Liver (tissue), 9 donors: ENCODE results near the gene RASGRF2. TPM values are rescaled to one million over a fixed set of nuclear protein-coding genes. Genes with fewer than 3 reads are reported as not detected.

ENCODE experiments used
- DNase-seq: peaks from one replicate; pipeline ENCODE4 v3.0.0-alpha.2; 2017; ENCODE audit warnings: low spot score
- H3K27ac ChIP-seq, 2 donors: one replicate each; pipeline ENCODE4 v1.7.0; 2013; ENCODE audit warnings: inconsistent platforms in 2 of 2, low read length in 2 of 2, control low read depth in 1 of 2, low read depth in 1 of 2, mild to moderate bottlenecking in 1 of 2
- H3K27me3 ChIP-seq, 4 donors: one replicate each; pipeline versions ENCODE4 v1.6.1 to v1.7.0; 2013; ENCODE audit warnings: low read length in 3 of 4, inconsistent platforms in 1 of 4, mild to moderate bottlenecking in 1 of 4, moderate library complexity in 1 of 4; ENCODE audit not compliant: control insufficient read depth in 4 of 4, insufficient read depth in 4 of 4
- H3K36me3 ChIP-seq, 4 donors: one replicate each; pipeline versions ENCODE4 v1.6.1 to v1.7.0; 2013; ENCODE audit warnings: low read length in 3 of 4, mild to moderate bottlenecking in 3 of 4, low read depth in 1 of 4, moderate library complexity in 1 of 4; ENCODE audit not compliant: control insufficient read depth in 4 of 4, insufficient read depth in 3 of 4
- H3K4me1 ChIP-seq, 4 donors: one replicate each; pipeline versions ENCODE4 v1.6.1 to v1.7.0; 2013; ENCODE audit warnings: low read length in 3 of 4, mild to moderate bottlenecking in 3 of 4, moderate library complexity in 1 of 4; ENCODE audit not compliant: control insufficient read depth in 4 of 4, insufficient read depth in 4 of 4
- H3K4me3 ChIP-seq, 3 donors: one replicate each; pipeline versions ENCODE4 v1.6.1 to v1.7.0; 2013; ENCODE audit warnings: low read length in 3 of 3, control low read depth in 1 of 3, low read depth in 1 of 3, mild to moderate bottlenecking in 1 of 3
- H3K9ac ChIP-seq, 2 donors: one replicate each; pipeline ENCODE4 v1.7.0; 2013; ENCODE audit warnings: low read length in 2 of 2, mild to moderate bottlenecking in 2 of 2, moderate library complexity in 2 of 2, control low read depth in 1 of 2, low read depth in 1 of 2
- H3K9me3 ChIP-seq, 4 donors: one replicate each; pipeline versions ENCODE4 v1.6.1 to v1.7.0; 2013; ENCODE audit warnings: low read length in 3 of 4; ENCODE audit not compliant: control insufficient read depth in 4 of 4
- EGR1 ChIP-seq, 2 donors: IDR thresholded peaks; 2 replicates each; pipeline ENCODE4 v1.6.1; 2016 to 2018; ENCODE audit warnings: antibody characterized with exemption in 2 of 2, low read depth in 2 of 2
- FOXA2 ChIP-seq: IDR thresholded peaks from 2 replicates; pipeline ENCODE4 v1.6.1; 2016; ENCODE audit warnings: antibody characterized with exemption
- GABPA ChIP-seq, 2 donors: IDR thresholded peaks in 1 of 2; conservative IDR thresholded peaks in 1 of 2; 2 replicates each; pipeline ENCODE4 v1.6.1; 2016; ENCODE audit warnings: antibody characterized with exemption in 2 of 2, mild to moderate bottlenecking in 1 of 2, moderate library complexity in 1 of 2
- HNF4A ChIP-seq, 2 donors: conservative IDR thresholded peaks; 2 replicates each; pipeline ENCODE4 v1.6.1; 2016; ENCODE audit warnings: antibody characterized with exemption in 2 of 2, mild to moderate bottlenecking in 2 of 2
- JUND ChIP-seq, 2 donors: IDR thresholded peaks; 2 replicates each; pipeline ENCODE4 v1.6.1; 2016; ENCODE audit warnings: antibody characterized with exemption in 2 of 2
- RAD21 ChIP-seq, 2 donors: IDR thresholded peaks; 2 replicates each; pipeline ENCODE4 v1.6.1; 2016; ENCODE audit warnings: antibody characterized with exemption in 2 of 2, mild to moderate bottlenecking in 2 of 2
- RXRA ChIP-seq, 2 donors: IDR thresholded peaks; 2 replicates each; pipeline ENCODE4 v1.6.1; 2017 to 2018; ENCODE audit warnings: antibody characterized with exemption in 2 of 2, mild to moderate bottlenecking in 1 of 2
- SP1 ChIP-seq: IDR thresholded peaks from 2 replicates; pipeline ENCODE4 v1.6.1; 2018; ENCODE audit warnings: antibody characterized with exemption, mild to moderate bottlenecking
- TAF1 ChIP-seq: conservative IDR thresholded peaks from 2 replicates; pipeline ENCODE4 v1.6.1; 2016; ENCODE audit warnings: antibody characterized with exemption, mild to moderate bottlenecking
- YY1 ChIP-seq: IDR thresholded peaks from 2 replicates; pipeline ENCODE4 v1.6.1; 2016; ENCODE audit warnings: antibody characterized with exemption, mild to moderate bottlenecking
- WGBS: extraction: QIAGEN DNeasy Blood & Tissue Kit; methylation state at CpG from one replicate; pipeline ENCODE4 v1.1.7; 2013; 5-methylcytosine and 5-hydroxymethylcytosine counted together
- polyA plus RNA-seq, 2 donors: library from polyadenylated mRNA; stranded (reverse) in 1 of 2; unstranded in 1 of 2; fragments of 200-250 nt in 1 of 2; fragments of >200 nt in 1 of 2; fragmentation: Nextera tagmentation in 1 of 2; extraction: Ambion mirVana in 1 of 2; gene quantifications; one replicate each; pipeline versions ENCODE4 v1.2.1 to v1.2.3, GENCODE V29; 2013 to 2015
- total RNA-seq, 2 donors: library from RNA; depleted of rRNA; stranded (reverse); fragments of >200 nt; gene quantifications; one replicate each; pipeline ENCODE4 v1.2.3, GENCODE V29; 2014
- TF ChIP-seq, protein P1 (sequence below): IDR thresholded peaks from 2 replicates; pipeline ENCODE4 v1.6.1; 2016; ENCODE audit warnings: antibody characterized with exemption
- TF ChIP-seq, protein P2 (sequence below): IDR thresholded peaks from 2 replicates; pipeline ENCODE4 v1.6.1; 2016; ENCODE audit warnings: antibody characterized with exemption, mild to moderate bottlenecking
- TF ChIP-seq, protein P3 (sequence below): IDR thresholded peaks from 2 replicates; pipeline ENCODE4 v1.6.1; 2016; ENCODE audit warnings: antibody characterized with exemption
- TF ChIP-seq, protein P4 (sequence below): IDR thresholded peaks from 2 replicates; pipeline ENCODE4 v1.6.1; 2016; ENCODE audit warnings: antibody characterized with exemption
- TF ChIP-seq, protein P5 (sequence below): fragments of 150-350 bp; IDR thresholded peaks from 2 replicates; pipeline ENCODE4 v1.5.1; 2017; ENCODE audit warnings: improper control_type of control experiment, low read depth, low read length; ENCODE audit not compliant: missing input control
- donor health status: healthy.
- donor health status: healthy.
- donor health status: healthy.
- donor health status: healthy.
- donor health status: healthy.

RASGRF2 gene
- total and polyA plus RNA-seq, 4 donors, result 0.12 to 3.3 (median 0.23) TPM

DNA sequence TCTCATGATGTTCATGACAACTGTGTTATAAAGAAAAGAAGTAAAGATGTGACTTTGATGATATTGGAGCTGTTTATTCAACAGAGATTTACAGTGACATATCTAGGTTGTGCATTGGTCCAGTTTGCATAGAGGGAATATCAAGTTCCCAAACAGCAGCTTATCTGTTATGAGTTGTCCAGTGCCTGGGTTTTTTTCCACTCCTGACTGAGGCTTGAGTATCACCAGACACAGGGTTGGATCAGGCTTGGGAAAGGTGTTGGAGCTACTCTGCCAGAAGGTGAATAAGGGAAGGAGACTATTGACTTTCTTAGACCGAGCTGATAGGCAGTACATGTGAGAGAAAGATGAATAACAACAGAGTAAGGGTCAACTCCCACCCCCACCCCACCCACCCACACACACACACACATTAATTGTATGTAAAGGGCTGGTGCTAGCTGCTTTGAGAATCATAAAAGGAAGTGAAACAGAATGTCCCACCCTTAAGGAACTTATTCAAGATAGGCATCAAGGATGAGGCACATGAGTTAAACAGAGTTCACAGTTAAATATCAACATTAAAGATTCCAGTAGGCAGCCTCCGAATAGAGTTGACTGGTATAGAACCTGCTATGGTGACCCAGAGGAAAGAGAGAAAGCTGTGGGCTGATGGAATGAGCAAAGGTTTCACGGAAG, 33.0 kb upstream of the RASGRF2 start:
- DNase-seq, result no peak
- WGBS, result 87% methylated on average over 3 of the region's 3 CpGs
- H3K9ac ChIP-seq, result no peak overlapping the region
- no peak overlapping the region for H3K4me3 ChIP-seq
- H3K4me1 ChIP-seq, result no peaks in the 10 kb centered on the region
- H3K27ac ChIP-seq, result no peak overlapping the region
- H3K27me3 ChIP-seq, result no peaks in the 10 kb centered on the region
- H3K9me3 ChIP-seq, result no peaks in the 10 kb centered on the region
- no peaks in the 10 kb centered on the region for H3K36me3 ChIP-seq
- TF ChIP-seq GABPA (IDR thresholded peaks at IDR 0.05 in 1 of 2, conservative IDR thresholded peaks at IDR 0.05 in 1 of 2) (no peak), JUND (IDR thresholded peaks at IDR 0.05) (no peak), SP1 (no peak), RAD21 (IDR thresholded peaks at IDR 0.05) (no peak), TAF1 (no peak), FOXA2 (no peak), RXRA (IDR thresholded peaks at IDR 0.05) (no peak), EGR1 (IDR thresholded peaks at IDR 0.05; ENCODE audit: low read depth in 2 of 2) (no peak), YY1 (no peak)
- TF ChIP-seq, protein P1, sequence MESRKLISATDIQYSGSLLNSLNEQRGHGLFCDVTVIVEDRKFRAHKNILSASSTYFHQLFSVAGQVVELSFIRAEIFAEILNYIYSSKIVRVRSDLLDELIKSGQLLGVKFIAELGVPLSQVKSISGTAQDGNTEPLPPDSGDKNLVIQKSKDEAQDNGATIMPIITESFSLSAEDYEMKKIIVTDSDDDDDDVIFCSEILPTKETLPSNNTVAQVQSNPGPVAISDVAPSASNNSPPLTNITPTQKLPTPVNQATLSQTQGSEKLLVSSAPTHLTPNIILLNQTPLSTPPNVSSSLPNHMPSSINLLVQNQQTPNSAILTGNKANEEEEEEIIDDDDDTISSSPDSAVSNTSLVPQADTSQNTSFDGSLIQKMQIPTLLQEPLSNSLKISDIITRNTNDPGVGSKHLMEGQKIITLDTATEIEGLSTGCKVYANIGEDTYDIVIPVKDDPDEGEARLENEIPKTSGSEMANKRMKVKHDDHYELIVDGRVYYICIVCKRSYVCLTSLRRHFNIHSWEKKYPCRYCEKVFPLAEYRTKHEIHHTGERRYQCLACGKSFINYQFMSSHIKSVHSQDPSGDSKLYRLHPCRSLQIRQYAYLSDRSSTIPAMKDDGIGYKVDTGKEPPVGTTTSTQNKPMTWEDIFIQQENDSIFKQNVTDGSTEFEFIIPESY, result no peak
- TF ChIP-seq, protein P2, sequence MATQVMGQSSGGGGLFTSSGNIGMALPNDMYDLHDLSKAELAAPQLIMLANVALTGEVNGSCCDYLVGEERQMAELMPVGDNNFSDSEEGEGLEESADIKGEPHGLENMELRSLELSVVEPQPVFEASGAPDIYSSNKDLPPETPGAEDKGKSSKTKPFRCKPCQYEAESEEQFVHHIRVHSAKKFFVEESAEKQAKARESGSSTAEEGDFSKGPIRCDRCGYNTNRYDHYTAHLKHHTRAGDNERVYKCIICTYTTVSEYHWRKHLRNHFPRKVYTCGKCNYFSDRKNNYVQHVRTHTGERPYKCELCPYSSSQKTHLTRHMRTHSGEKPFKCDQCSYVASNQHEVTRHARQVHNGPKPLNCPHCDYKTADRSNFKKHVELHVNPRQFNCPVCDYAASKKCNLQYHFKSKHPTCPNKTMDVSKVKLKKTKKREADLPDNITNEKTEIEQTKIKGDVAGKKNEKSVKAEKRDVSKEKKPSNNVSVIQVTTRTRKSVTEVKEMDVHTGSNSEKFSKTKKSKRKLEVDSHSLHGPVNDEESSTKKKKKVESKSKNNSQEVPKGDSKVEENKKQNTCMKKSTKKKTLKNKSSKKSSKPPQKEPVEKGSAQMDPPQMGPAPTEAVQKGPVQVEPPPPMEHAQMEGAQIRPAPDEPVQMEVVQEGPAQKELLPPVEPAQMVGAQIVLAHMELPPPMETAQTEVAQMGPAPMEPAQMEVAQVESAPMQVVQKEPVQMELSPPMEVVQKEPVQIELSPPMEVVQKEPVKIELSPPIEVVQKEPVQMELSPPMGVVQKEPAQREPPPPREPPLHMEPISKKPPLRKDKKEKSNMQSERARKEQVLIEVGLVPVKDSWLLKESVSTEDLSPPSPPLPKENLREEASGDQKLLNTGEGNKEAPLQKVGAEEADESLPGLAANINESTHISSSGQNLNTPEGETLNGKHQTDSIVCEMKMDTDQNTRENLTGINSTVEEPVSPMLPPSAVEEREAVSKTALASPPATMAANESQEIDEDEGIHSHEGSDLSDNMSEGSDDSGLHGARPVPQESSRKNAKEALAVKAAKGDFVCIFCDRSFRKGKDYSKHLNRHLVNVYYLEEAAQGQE, result no peak
- TF ChIP-seq, protein P3, sequence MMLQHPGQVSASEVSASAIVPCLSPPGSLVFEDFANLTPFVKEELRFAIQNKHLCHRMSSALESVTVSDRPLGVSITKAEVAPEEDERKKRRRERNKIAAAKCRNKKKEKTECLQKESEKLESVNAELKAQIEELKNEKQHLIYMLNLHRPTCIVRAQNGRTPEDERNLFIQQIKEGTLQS, result no peak
- TF ChIP-seq, protein P4, sequence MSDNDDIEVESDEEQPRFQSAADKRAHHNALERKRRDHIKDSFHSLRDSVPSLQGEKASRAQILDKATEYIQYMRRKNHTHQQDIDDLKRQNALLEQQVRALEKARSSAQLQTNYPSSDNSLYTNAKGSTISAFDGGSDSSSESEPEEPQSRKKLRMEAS, result no peak

DNA sequence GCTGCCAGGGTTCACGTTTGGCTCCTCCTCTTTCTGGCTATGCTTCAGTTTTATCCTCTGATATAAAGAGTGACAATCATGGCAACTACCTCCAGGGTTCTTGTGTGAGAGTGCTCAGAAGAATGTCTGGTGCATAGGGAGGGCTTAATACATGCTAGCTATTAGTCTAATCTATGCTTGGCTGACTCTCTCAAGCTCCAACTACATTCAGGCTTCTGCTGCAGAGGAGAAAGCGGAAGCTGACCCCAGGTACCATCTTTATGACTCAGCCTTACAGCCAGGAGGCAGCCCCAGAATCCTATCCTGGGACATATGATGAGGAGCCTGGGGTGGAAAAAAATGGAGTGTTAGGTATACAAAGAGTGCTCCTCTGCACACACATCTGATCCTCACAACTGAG, 32.1 kb upstream of the RASGRF2 start:
- TF ChIP-seq, protein P3, result no peak
- TF ChIP-seq, protein P5, sequence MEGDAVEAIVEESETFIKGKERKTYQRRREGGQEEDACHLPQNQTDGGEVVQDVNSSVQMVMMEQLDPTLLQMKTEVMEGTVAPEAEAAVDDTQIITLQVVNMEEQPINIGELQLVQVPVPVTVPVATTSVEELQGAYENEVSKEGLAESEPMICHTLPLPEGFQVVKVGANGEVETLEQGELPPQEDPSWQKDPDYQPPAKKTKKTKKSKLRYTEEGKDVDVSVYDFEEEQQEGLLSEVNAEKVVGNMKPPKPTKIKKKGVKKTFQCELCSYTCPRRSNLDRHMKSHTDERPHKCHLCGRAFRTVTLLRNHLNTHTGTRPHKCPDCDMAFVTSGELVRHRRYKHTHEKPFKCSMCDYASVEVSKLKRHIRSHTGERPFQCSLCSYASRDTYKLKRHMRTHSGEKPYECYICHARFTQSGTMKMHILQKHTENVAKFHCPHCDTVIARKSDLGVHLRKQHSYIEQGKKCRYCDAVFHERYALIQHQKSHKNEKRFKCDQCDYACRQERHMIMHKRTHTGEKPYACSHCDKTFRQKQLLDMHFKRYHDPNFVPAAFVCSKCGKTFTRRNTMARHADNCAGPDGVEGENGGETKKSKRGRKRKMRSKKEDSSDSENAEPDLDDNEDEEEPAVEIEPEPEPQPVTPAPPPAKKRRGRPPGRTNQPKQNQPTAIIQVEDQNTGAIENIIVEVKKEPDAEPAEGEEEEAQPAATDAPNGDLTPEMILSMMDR, result no peak
- TF ChIP-seq JUND (IDR thresholded peaks at IDR 0.05) (no peak), HNF4A (conservative IDR thresholded peaks at IDR 0.05) (no peak), GABPA (IDR thresholded peaks at IDR 0.05 in 1 of 2, conservative IDR thresholded peaks at IDR 0.05 in 1 of 2) (no peak), SP1 (no peak)
- TF ChIP-seq, protein P1, result no peak
- H3K36me3 ChIP-seq, result no peaks in the 10 kb centered on the region
- H3K9ac ChIP-seq, result no peak overlapping the region
- H3K9me3 ChIP-seq, result no peaks in the 10 kb centered on the region
- H3K27ac ChIP-seq, result no peak overlapping the region
- 75% methylated on average over 2 of the region's 2 CpGs for WGBS
- H3K4me3 ChIP-seq, result no peak overlapping the region
- no peaks in the 10 kb centered on the region for H3K27me3 ChIP-seq
- DNase-seq, result no peak
- no peaks in the 10 kb centered on the region for H3K4me1 ChIP-seq
